GM23338 (cell line): ENCODE results near the gene ELMOD3. TPM values are rescaled to one million over a fixed set of nuclear protein-coding genes. Genes with fewer than 3 reads are reported as not detected.

Source experiments
- ATAC-seq: fragments of 200-7000 bp; cut with Tn5 transposase; 3 replicates; pipeline ENCODE4 v1.9.1; 2020
- DNase-seq: peaks from one replicate; pipeline ENCODE4 v3.0.0-alpha.2; 2015; ENCODE audit warnings: low spot score
- H2AFZ ChIP-seq: fragments of 200-600 bp; sonication (generic); 2 replicates; pipeline ENCODE4 v1.8.0; 2016; ENCODE audit warnings: antibody characterized with exemption, mild to moderate bottlenecking, moderate library complexity
- H3F3A ChIP-seq: fragments of 200-600 bp; sonication (generic); replicated peaks from 2 replicates; pipeline ENCODE4 v1.8.0; 2017; ENCODE audit warnings: antibody characterized with exemption, mixed run types, low read depth
- H3K27ac ChIP-seq: fragments of 200-600 bp; sonication (generic); 2 replicates; pipeline ENCODE4 v1.6.1; 2016; ENCODE audit warnings: low read depth
- H3K27me3 ChIP-seq: fragments of 200-600 bp; sonication (generic); 2 replicates; pipeline ENCODE4 v1.8.0; 2016; ENCODE audit warnings: mild to moderate bottlenecking, mixed run types, moderate library complexity; ENCODE audit not compliant: insufficient read depth
- H3K36me3 ChIP-seq: fragments of 200-600 bp; sonication (generic); 2 replicates; pipeline ENCODE4 v1.8.0; 2016; ENCODE audit warnings: mild to moderate bottlenecking; ENCODE audit not compliant: insufficient read depth
- H3K4me1 ChIP-seq: fragments of 200-600 bp; sonication (generic); 2 replicates; pipeline ENCODE4 v1.8.0; 2016; ENCODE audit warnings: mild to moderate bottlenecking, moderate library complexity; ENCODE audit not compliant: insufficient read depth
- H3K4me2 ChIP-seq: fragments of 200-600 bp; sonication (generic); 2 replicates; pipeline ENCODE4 v1.7.1; 2017; ENCODE audit warnings: mixed run types
- H3K4me3 ChIP-seq: fragments of 200-600 bp; sonication (generic); 2 replicates; pipeline ENCODE4 v1.6.1; 2016; ENCODE audit warnings: mixed run types
- H3K79me2 ChIP-seq: fragments of 200-600 bp; sonication (generic); replicated peaks from 2 replicates; pipeline ENCODE4 v1.8.0; 2017; ENCODE audit warnings: mild to moderate bottlenecking; ENCODE audit not compliant: insufficient read depth
- H3K9me2 ChIP-seq: fragments of 200-600 bp; sonication (generic); 2 replicates; pipeline ENCODE4 v1.8.0; 2017; ENCODE audit not compliant: insufficient read depth
- H4K20me1 ChIP-seq: fragments of 200-600 bp; sonication (generic); replicated peaks from 2 replicates; pipeline ENCODE4 v1.8.0; 2017; ENCODE audit warnings: mild to moderate bottlenecking; ENCODE audit not compliant: insufficient read depth
- H3K27ac Mint-ChIP-seq: 2 replicates; pipeline ENCODE4 v1.8.0; 2020; ENCODE audit warnings: inconsistent platforms, mild to moderate bottlenecking, moderate library complexity, mixed read lengths
- H3K27me3 Mint-ChIP-seq: 3 replicates; pipeline ENCODE4 v1.8.0; 2022; ENCODE audit warnings: low read depth, mild to moderate bottlenecking, moderate library complexity, mixed read lengths, inconsistent platforms; ENCODE audit not compliant: insufficient read depth, poor library complexity
- H3K36me3 Mint-ChIP-seq: 3 replicates; pipeline ENCODE4 v1.8.0; 2021; ENCODE audit warnings: low read depth, mild to moderate bottlenecking, inconsistent platforms, moderate library complexity, mixed read lengths
- H3K4me1 Mint-ChIP-seq: 3 replicates; pipeline ENCODE4 v1.8.0; 2020; ENCODE audit warnings: mild to moderate bottlenecking, inconsistent platforms, mixed read lengths
- H3K4me3 Mint-ChIP-seq: 3 replicates; pipeline ENCODE4 v1.8.0; 2021; ENCODE audit warnings: moderate library complexity, mild to moderate bottlenecking, inconsistent platforms, mixed read lengths
- H3K9me3 Mint-ChIP-seq: 3 replicates; pipeline ENCODE4 v1.8.0; 2020; ENCODE audit warnings: moderate library complexity, mild to moderate bottlenecking, inconsistent platforms, mixed read lengths
- CREB1 ChIP-seq: fragments of 250-450 bp; sonication (Bioruptor Pico); IDR thresholded peaks from 2 replicates; pipeline ENCODE4 v1.5.0; 2020; ENCODE audit warnings: low read depth, mild to moderate bottlenecking, moderate library complexity
- EZH2phosphoT487 ChIP-seq: fragments of 200-600 bp; sonication (generic); IDR thresholded peaks from one replicate; pipeline ENCODE4 v1.8.1; 2018; ENCODE audit warnings: antibody characterized with exemption; ENCODE audit not compliant: unreplicated experiment
- JUNB ChIP-seq: IDR thresholded peaks from one replicate; pipeline ENCODE4 v1.6.1; 2016; ENCODE audit warnings: antibody characterized with exemption; ENCODE audit not compliant: unreplicated experiment
- NANOG ChIP-seq: IDR thresholded peaks from 2 replicates; pipeline ENCODE4 v1.6.1; 2016; ENCODE audit warnings: antibody characterized with exemption, borderline replicate concordance
- POLR2AphosphoS5 ChIP-seq: IDR thresholded peaks from 2 replicates; pipeline ENCODE4 v1.6.1; 2016; ENCODE audit warnings: antibody characterized with exemption, low read depth
- REST ChIP-seq: IDR thresholded peaks from one replicate; pipeline ENCODE4 v1.6.1; 2018; ENCODE audit warnings: antibody characterized with exemption; ENCODE audit not compliant: unreplicated experiment
- STAT1 ChIP-seq: IDR thresholded peaks from one replicate; pipeline ENCODE4 v1.6.1; 2016; ENCODE audit warnings: antibody characterized with exemption; ENCODE audit not compliant: unreplicated experiment
- ZNF114 ChIP-seq: fragments of 250-450 bp; sonication (Bioruptor Pico); IDR thresholded peaks from 2 replicates; pipeline ENCODE4 v1.5.0; 2020; ENCODE audit warnings: mild to moderate bottlenecking, moderate library complexity
- ZNF331 ChIP-seq: fragments of 250-450 bp; sonication (Bioruptor Pico); IDR thresholded peaks from 2 replicates; pipeline ENCODE4 v1.5.0; 2020; ENCODE audit warnings: low read depth, mild to moderate bottlenecking, moderate library complexity
- polyA plus RNA-seq: library from polyadenylated mRNA; unstranded; fragments of >200 nt; fragmentation: Nextera tagmentation; extraction: Ambion mirVana; gene quantifications from 2 replicates; pipeline ENCODE4 v1.2.1, GENCODE V29; 2016
- total RNA-seq: library from RNA; depleted of rRNA; stranded (reverse); fragments of >200 nt; shearing (Covaris generic); gene quantifications from 2 replicates; pipeline ENCODE4 v1.2.3, GENCODE V29; 2014
- TF ChIP-seq, protein P1 (sequence below), 2 experiments: fragments of 200-600 bp in 1 of 2; sonication (generic) in 1 of 2; conservative IDR thresholded peaks; 2 replicates each; pipeline versions ENCODE4 v1.5.1 to v1.6.1; 2016 to 2017; ENCODE audit warnings: antibody characterized with exemption in 2 of 2, low read depth in 2 of 2, mild to moderate bottlenecking in 2 of 2, moderate library complexity in 1 of 2
- TF ChIP-seq, protein P2 (sequence below): IDR thresholded peaks from 2 replicates; pipeline ENCODE4 v1.6.1; 2016; ENCODE audit warnings: antibody characterized with exemption

ELMOD3 gene
- total and polyA plus RNA-seq, 2 experiments from 2014 or later: 8.6 to 8.9 TPM

DNA sequence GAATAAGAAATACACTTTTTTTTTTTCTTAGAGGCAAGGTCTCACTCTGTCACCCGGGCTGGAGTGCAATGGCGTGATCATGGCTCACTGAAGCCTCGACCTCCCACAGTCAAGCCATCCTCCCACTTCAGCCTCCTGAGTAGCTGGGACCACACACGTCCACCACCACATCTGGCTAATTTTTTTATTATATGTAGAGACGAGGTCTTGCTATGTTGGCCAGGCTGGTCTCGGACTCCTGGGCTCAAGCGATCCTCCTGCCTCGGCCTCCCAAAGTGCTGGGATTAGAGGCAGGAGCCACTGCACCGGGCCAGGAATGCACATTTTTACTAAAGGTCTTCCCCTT is 29.1 kb upstream of the ELMOD3 start (continued):
- TF ChIP-seq REST (no peak), JUNB (no peak), STAT1 (no peak)

GRCh38 chr2:85326406-85327159 is 28.0 kb upstream of the ELMOD3 start:
- Histone ChIP-seq H3K36me3 (peaks cover 34% of the 10 kb centered on the region), H3F3A (no peaks in the 10 kb centered on the region), H3K9me2 (no peaks in the 10 kb centered on the region), H3K4me1 (peaks cover 34% of the 10 kb centered on the region), H3K79me2 (peaks cover 40% of the 10 kb centered on the region), H2AFZ (no peak overlapping the region), H3K27me3 (no peaks in the 10 kb centered on the region), H3K4me2 (peak overlapping the region; percentile 84), H4K20me1 (peaks cover 29% of the 10 kb centered on the region), H3K27ac (no peak overlapping the region), H3K4me3 (peak overlapping the region; percentile 98)
- ATAC-seq (peak; percentile 4; the same call in 1 of the 3 replicates), DNase-seq (no peak)
- H3K36me3 Mint-ChIP-seq: peaks cover 59% of the 10 kb centered on the region
- peak overlapping the region; percentile 91 for H3K4me3 Mint-ChIP-seq
- peaks cover 40% of the 10 kb centered on the region for H3K4me1 Mint-ChIP-seq
- no peaks in the 10 kb centered on the region; the same call in 2 of the 3 replicates for H3K9me3 Mint-ChIP-seq
- no peak overlapping the region for H3K27ac Mint-ChIP-seq
- peaks cover 9% of the 10 kb centered on the region for H3K27me3 Mint-ChIP-seq
- no peak for TF ChIP-seq CREB1 (CRISPR knock-in tag)
- TF ChIP-seq EZH2phosphoT487: no peak
- TF ChIP-seq REST: no peak
- no peak for TF ChIP-seq STAT1
- TF ChIP-seq, protein P1, sequence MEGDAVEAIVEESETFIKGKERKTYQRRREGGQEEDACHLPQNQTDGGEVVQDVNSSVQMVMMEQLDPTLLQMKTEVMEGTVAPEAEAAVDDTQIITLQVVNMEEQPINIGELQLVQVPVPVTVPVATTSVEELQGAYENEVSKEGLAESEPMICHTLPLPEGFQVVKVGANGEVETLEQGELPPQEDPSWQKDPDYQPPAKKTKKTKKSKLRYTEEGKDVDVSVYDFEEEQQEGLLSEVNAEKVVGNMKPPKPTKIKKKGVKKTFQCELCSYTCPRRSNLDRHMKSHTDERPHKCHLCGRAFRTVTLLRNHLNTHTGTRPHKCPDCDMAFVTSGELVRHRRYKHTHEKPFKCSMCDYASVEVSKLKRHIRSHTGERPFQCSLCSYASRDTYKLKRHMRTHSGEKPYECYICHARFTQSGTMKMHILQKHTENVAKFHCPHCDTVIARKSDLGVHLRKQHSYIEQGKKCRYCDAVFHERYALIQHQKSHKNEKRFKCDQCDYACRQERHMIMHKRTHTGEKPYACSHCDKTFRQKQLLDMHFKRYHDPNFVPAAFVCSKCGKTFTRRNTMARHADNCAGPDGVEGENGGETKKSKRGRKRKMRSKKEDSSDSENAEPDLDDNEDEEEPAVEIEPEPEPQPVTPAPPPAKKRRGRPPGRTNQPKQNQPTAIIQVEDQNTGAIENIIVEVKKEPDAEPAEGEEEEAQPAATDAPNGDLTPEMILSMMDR (conservative IDR thresholded peaks at IDR 0.05; ENCODE audit: low read depth in 2 of 2): no peak
- no peak for TF ChIP-seq ZNF114 (CRISPR knock-in tag)
- no peak for TF ChIP-seq JUNB
- no peak for TF ChIP-seq POLR2AphosphoS5
- TF ChIP-seq, protein P2, sequence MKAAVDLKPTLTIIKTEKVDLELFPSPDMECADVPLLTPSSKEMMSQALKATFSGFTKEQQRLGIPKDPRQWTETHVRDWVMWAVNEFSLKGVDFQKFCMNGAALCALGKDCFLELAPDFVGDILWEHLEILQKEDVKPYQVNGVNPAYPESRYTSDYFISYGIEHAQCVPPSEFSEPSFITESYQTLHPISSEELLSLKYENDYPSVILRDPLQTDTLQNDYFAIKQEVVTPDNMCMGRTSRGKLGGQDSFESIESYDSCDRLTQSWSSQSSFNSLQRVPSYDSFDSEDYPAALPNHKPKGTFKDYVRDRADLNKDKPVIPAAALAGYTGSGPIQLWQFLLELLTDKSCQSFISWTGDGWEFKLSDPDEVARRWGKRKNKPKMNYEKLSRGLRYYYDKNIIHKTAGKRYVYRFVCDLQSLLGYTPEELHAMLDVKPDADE: no peak
- no peak for TF ChIP-seq ZNF331 (CRISPR knock-in tag)
- TF ChIP-seq NANOG: no peak
